ENCODE measurements around the gene TMEM175.
A peak's percentile ranks its signal among the peaks of the same experiment; 100 is the strongest.
"Not testable (repeated sequence)": the region's sequence is repeated elsewhere in the genome, so short reads cannot be mapped to it uniquely, and the experiment has no call there.

TMEM175 gene

DNA sequence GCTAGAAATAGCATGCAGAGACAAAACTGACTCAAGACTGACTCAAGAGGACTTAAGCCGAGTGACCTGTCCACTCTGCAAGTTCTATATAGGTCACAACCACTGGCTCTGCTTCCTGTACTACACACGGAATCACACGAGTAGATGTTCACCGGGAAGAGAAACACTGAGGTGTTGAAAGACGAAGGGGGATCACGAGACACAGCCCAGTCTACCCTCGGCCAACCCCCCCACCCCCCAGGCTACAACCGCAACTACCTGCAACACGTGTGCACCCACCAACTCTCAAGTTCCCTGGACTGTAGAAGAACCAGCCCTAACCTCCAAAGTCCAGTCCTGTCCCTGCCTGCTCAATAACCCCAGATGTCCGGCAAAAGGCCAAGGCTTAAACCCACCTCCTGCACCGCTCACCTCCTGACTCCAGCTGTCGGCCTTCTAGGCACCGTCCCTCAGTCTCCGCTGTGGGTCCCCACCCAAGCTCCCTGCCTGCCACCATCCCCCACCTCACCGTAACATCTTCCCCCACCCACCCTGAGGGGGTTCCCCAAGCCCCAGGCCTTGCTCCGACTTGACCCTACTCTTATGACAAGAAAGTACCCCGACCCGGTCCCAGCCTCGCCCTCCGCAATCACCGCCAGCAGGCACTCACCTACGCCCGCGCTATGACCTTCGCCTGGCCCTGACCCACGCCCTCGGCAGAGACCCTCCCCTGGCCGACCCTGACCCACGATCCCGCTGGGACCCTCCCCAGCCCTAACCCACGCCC is 883 bp upstream of the TMEM175 start (continued):
- TF ChIP-seq ZNF239 (tag by site-specific recombination; IDR thresholded peaks at IDR 0.05) (no peak), ZSCAN16 (tag by site-specific recombination; IDR thresholded peaks at IDR 0.05) (no peak), ZNF394 (tag by site-specific recombination; IDR thresholded peaks at IDR 0.05; ENCODE audit: borderline replicate concordance) (no peak), ZBTB7A (tag by site-specific recombination; IDR thresholded peaks at IDR 0.05; ENCODE audit: low read depth) (no peak), ZNF560 (tag by site-specific recombination; IDR thresholded peaks at IDR 0.05; ENCODE audit: borderline replicate concordance) (no peak), ZNF626 (tag by site-specific recombination; IDR thresholded peaks at IDR 0.05) (no peak), ZNF350 (tag by site-specific recombination; IDR thresholded peaks at IDR 0.05) (no peak), ZBTB8A (tag by site-specific recombination; IDR thresholded peaks at IDR 0.05) (no peak), ZNF404 (tag by site-specific recombination; IDR thresholded peaks at IDR 0.05) (no peak)
- TF ChIP-seq, protein P1, sequence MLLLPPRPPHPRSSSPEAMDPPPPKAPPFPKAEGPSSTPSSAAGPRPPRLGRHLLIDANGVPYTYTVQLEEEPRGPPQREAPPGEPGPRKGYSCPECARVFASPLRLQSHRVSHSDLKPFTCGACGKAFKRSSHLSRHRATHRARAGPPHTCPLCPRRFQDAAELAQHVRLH (tag by site-specific recombination; IDR thresholded peaks at IDR 0.05): peak; percentile 16; the same call in 1 of the 2 replicates
- TF ChIP-seq, protein P2, sequence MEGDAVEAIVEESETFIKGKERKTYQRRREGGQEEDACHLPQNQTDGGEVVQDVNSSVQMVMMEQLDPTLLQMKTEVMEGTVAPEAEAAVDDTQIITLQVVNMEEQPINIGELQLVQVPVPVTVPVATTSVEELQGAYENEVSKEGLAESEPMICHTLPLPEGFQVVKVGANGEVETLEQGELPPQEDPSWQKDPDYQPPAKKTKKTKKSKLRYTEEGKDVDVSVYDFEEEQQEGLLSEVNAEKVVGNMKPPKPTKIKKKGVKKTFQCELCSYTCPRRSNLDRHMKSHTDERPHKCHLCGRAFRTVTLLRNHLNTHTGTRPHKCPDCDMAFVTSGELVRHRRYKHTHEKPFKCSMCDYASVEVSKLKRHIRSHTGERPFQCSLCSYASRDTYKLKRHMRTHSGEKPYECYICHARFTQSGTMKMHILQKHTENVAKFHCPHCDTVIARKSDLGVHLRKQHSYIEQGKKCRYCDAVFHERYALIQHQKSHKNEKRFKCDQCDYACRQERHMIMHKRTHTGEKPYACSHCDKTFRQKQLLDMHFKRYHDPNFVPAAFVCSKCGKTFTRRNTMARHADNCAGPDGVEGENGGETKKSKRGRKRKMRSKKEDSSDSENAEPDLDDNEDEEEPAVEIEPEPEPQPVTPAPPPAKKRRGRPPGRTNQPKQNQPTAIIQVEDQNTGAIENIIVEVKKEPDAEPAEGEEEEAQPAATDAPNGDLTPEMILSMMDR (tag by site-specific recombination; IDR thresholded peaks at IDR 0.05): no peak

DNA sequence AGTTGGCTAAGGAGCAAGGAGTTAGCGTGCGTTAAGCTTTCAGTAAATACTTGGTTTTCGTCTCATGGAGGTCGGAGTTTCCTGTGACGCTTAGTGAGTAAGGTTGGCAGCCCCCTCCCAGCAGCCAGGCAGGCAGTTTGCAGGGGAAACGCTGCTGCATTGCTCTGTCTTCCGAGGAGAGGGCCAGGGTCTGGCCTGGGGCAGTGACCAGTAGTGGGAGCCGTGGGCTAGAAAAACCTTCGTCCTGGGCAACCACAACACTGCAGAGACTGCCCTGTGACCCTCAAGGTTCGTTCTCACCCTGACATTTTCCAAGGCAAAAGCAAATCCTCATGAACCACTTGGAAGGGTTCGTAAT is 432 bp downstream of the TMEM175 start:
- no peaks in the 10 kb centered on the region for H3K9me3 ChIP-seq (ENCODE audit: control insufficient read depth, insufficient read depth, low read depth, low read length)
- TF ChIP-seq ZNF776 (tag by site-specific recombination; IDR thresholded peaks at IDR 0.05; ENCODE audit: borderline replicate concordance) (no peak), KLF16 (tag by site-specific recombination; IDR thresholded peaks at IDR 0.05) (no peak), ZNF654 (tag by site-specific recombination; IDR thresholded peaks at IDR 0.05; ENCODE audit: low read depth) (no peak), ZNF302 (tag by site-specific recombination; IDR thresholded peaks at IDR 0.05; ENCODE audit: low read depth) (no peak), ZNF140 (tag by site-specific recombination; IDR thresholded peaks at IDR 0.05) (no peak)
- TF ChIP-seq, protein P2 (tag by site-specific recombination; IDR thresholded peaks at IDR 0.05): peak; percentile 64; the same call in 1 of the 2 replicates
- TF ChIP-seq, protein P3, sequence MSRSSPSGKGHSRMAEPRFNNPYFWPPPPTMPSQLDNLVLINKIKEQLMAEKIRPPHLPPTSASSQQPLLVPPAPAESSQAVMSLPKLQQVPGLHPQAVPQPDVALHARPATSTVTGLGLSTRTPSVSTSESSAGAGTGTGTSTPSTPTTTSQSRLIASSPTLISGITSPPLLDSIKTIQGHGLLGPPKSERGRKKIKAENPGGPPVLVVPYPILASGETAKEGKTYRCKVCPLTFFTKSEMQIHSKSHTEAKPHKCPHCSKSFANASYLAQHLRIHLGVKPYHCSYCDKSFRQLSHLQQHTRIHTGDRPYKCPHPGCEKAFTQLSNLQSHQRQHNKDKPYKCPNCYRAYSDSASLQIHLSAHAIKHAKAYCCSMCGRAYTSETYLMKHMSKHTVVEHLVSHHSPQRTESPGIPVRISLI (tag by site-specific recombination; IDR thresholded peaks at IDR 0.05): no peak
- CTCF ChIA-PET: no interaction called here

DNA sequence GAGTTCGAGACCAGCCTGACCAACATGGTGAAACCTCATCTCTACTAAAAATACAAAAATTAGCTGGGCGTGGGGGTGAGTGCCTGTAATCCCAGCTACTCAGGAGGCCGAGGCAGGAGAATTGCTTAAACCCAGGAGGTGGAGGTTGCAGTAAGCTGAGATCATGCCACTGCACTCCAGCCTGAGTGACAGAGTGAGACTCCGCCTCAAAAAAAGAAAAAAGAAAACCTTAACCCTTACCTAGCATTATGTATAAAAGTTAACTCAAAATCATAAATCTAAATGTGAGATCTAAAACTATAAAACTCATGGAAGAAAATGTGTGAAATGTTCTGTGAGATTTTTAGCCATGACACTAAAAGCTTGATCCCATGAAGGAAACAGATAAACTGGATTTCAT is 7.2 kb downstream of the TMEM175 start:
- POLR2A ChIA-PET; CTCF ChIA-PET; H3K36me3 ChIP-seq (ENCODE audit: control insufficient read depth in 2 of 2, insufficient read depth in 1 of 2, low read length in 2 of 2); H3K4me3 ChIP-seq (ENCODE audit: low read depth, low read length); H3K9me3 ChIP-seq (ENCODE audit: control insufficient read depth, insufficient read depth, low read depth, low read length); H3K4me1 ChIP-seq (ENCODE audit: control insufficient read depth, insufficient read depth, low read length); H3K27ac ChIP-seq (ENCODE audit: extremely low read depth, low read depth, low read length): not testable (repeated sequence)

More for the DNA sequence above, 432 bp downstream of the TMEM175 start:
- no peaks in the 10 kb centered on the region for H3K36me3 ChIP-seq (ENCODE audit: control insufficient read depth in 2 of 2, insufficient read depth in 1 of 2, low read length in 2 of 2)
- peak overlapping the region; percentile 94 for H3K4me3 ChIP-seq (ENCODE audit: low read depth, low read length)
- peak overlapping the region; percentile 26; the same call in 1 of the 2 replicates for H3K27ac ChIP-seq (ENCODE audit: extremely low read depth, low read depth, low read length)
- peaks cover 5% of the 10 kb centered on the region; the same call in 1 of the 2 replicates for H3K4me1 ChIP-seq (ENCODE audit: control insufficient read depth, insufficient read depth, low read length)
- POLR2A ChIA-PET: interaction anchor here (0.8 to 1.2 kb wide), 5 partner anchors 9 to 151 kb away, joined by 3 to 4 read pairs (median 3); no protein-coding TSS in a partner anchor

Data from HEK293 (cell line).